ENCODE measurements around the gene B3GNT8. TPM values are rescaled to one million over a fixed set of nuclear protein-coding genes. Genes with fewer than 3 reads are reported as not detected.
A peak's percentile ranks its signal among the peaks of the same experiment; 100 is the strongest.

B3GNT8 gene
- total RNA-seq, 1 experiment from 2014 or later = 0.96 TPM

DNA sequence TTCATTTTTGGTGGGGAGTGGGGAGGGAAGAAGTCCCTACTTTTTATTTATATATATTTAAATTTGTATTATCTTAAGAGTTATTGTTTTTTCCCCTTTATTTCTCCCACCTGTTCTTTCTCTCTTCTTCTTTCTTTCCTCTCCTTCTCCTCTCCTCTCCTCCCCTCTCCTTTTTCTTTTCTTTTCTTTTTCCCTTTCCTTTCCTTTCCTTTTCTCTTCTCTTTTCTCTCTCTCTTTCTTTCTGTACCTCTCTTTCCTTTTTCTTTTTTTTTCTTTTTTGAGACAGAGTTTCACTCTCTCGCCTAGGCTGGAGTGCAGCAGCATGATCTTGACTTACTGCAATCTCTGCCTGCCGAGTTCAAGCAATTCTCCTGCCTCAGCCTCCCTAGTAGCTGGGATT, 27.6 kb downstream of the B3GNT8 start:
- no peak overlapping the region for H3K18ac ChIP-seq (ENCODE audit: insufficient read length, low read depth, low read length)
- no peaks in the 10 kb centered on the region for H4K20me1 ChIP-seq (ENCODE audit: control insufficient read depth, insufficient read depth, insufficient read length)
- no peak overlapping the region for H4K91ac ChIP-seq (ENCODE audit: insufficient read length, low read depth, low read length)
- Mint-ChIP-seq H3K27ac (peak overlapping the region in 2 of 3 experiments; percentile 44 to 76; a peak in 1 of 7 replicates), H3K4me3 (peak overlapping the region; percentile 61 to 99; a peak in 3 of 5 replicates), H3K4me1 (peaks cover 21 to 24% of the 10 kb centered on the region in 2 experiments), H3K27me3 (ENCODE audit: low read depth) (no peaks in the 10 kb centered on the region; the same call in 1 of the 2 replicates), H3K36me3 (ENCODE audit: insufficient read depth in 1 of 3, low read depth in 3 of 3) (peaks cover 0 to 12% (median 0%) of the 10 kb centered on the region in 3 experiments; a peak in 4 of 7 replicates), H3K9me3 (no peaks in the 10 kb centered on the region; a peak in 1 of 5 replicates)
- no peak overlapping the region for H3K27ac ChIP-seq (ENCODE audit: insufficient read length, low read depth, low read length)
- H3T11ph ChIP-seq (ENCODE audit: low read length) = no peak overlapping the region
- H3K23me2 ChIP-seq (ENCODE audit: insufficient read length, low read depth, low read length, poor library complexity, severe bottlenecking) = peaks cover 9% of the 10 kb centered on the region
- no peak overlapping the region for H3K23ac ChIP-seq (ENCODE audit: insufficient read length, low read depth, low read length)
- H3K4ac ChIP-seq (ENCODE audit: low read depth, low read length) = no peak overlapping the region
- H3K56ac ChIP-seq (ENCODE audit: insufficient read length, low read depth, low read length) = no peak overlapping the region
- no peak overlapping the region for H2AK5ac ChIP-seq (ENCODE audit: insufficient read length, low read length)
- WGBS (ENCODE audit: extremely low coverage, insufficient read length, low lambda C conversion rate) = no CpG with 5 or more reads among the region's 2 CpGs
- H2BK15ac ChIP-seq (ENCODE audit: low read depth, low read length) = no peak overlapping the region
- H3K79me2 ChIP-seq (ENCODE audit: insufficient read depth, low read length) = no peaks in the 10 kb centered on the region
- H3K14ac ChIP-seq (ENCODE audit: insufficient read depth, low read length) = no peak overlapping the region
- no peak overlapping the region for H2AFZ ChIP-seq (ENCODE audit: low read length)
- no peaks in the 10 kb centered on the region for H3K27me3 ChIP-seq (ENCODE audit: insufficient read depth, low read length)
- no peaks in the 10 kb centered on the region for H3K4me1 ChIP-seq (ENCODE audit: insufficient read depth, low read length)
- TF ChIP-seq, protein P1, sequence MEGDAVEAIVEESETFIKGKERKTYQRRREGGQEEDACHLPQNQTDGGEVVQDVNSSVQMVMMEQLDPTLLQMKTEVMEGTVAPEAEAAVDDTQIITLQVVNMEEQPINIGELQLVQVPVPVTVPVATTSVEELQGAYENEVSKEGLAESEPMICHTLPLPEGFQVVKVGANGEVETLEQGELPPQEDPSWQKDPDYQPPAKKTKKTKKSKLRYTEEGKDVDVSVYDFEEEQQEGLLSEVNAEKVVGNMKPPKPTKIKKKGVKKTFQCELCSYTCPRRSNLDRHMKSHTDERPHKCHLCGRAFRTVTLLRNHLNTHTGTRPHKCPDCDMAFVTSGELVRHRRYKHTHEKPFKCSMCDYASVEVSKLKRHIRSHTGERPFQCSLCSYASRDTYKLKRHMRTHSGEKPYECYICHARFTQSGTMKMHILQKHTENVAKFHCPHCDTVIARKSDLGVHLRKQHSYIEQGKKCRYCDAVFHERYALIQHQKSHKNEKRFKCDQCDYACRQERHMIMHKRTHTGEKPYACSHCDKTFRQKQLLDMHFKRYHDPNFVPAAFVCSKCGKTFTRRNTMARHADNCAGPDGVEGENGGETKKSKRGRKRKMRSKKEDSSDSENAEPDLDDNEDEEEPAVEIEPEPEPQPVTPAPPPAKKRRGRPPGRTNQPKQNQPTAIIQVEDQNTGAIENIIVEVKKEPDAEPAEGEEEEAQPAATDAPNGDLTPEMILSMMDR (conservative IDR thresholded peaks at IDR 0.05) = no peak
- no peak overlapping the region for H3K9ac ChIP-seq (ENCODE audit: extremely low read depth, insufficient read length, low read length)
- no peaks in the 10 kb centered on the region for H3K9me3 ChIP-seq (ENCODE audit: control insufficient read depth, low read depth, low read length)
- no peak overlapping the region for H2BK120ac ChIP-seq (ENCODE audit: low read depth, low read length, poor library complexity, severe bottlenecking)
- H3K79me1 ChIP-seq (ENCODE audit: insufficient read depth, low read depth, low read length, poor library complexity, severe bottlenecking) = peaks cover 6% of the 10 kb centered on the region
- H2BK5ac ChIP-seq (ENCODE audit: insufficient read length, low read length) = no peak overlapping the region
- no peak overlapping the region for H2BK20ac ChIP-seq (ENCODE audit: low read depth, low read length, poor library complexity, severe bottlenecking)
- no peak overlapping the region for H2BK12ac ChIP-seq (ENCODE audit: insufficient read length, low read depth, low read length)
- DNase-seq = no peak
- H4K5ac ChIP-seq (ENCODE audit: insufficient read length, low read depth, low read length) = no peak overlapping the region
- no peak overlapping the region for H3K4me2 ChIP-seq (ENCODE audit: insufficient read depth, insufficient read length, low read length)
- no peak overlapping the region for H4K8ac ChIP-seq (replicated peaks; ENCODE audit: insufficient read length, low read depth, low read length)
